ENCODE data around the gene SIX3.

Gene SIX3

DNA sequence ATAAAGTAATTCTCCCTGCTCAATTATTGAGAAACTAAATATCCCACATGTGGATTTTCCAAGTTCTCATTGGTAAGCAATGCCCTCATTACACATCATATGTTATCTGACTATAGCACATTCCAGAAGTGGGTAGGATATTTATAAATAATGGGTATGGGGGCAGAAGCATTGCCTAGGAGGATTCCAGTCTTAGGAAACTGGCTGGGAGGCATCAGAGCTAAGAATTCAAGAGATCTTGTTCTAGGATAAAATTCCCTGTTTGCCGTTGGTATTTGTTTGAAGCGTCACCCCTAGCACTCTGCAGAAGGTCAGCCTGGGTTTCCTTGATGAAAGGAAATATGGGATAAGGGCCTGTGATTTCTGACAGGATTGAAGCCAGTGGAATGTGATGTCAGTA is 47.7 kb downstream of the SIX3 start:
- H3K4me3 ChIP-seq (replicated peaks; ENCODE audit: low read depth, low read length) = no peak overlapping the region
- DNase-seq (ENCODE audit: extremely low read depth, low read depth) = no peak

GRCh38 chr2:44994377-44994776 is 52.9 kb downstream of the SIX3 start:
- no peak overlapping the region for H3K4me3 ChIP-seq (replicated peaks; ENCODE audit: low read depth, low read length)

More for the DNA sequence above, 47.7 kb downstream of the SIX3 start:
- TF ChIP-seq CTCF (IDR thresholded peaks at IDR 0.05; ENCODE audit: low read depth, low read length, missing control alignments) = no peak

More at GRCh38 chr2:44994377-44994776, 52.9 kb downstream of the SIX3 start:
- no peak for DNase-seq (ENCODE audit: extremely low read depth, low read depth)
- no peak for TF ChIP-seq CTCF (IDR thresholded peaks at IDR 0.05; ENCODE audit: low read depth, low read length, missing control alignments)
